ENCODE measurements around the gene FCN1.

DNA sequence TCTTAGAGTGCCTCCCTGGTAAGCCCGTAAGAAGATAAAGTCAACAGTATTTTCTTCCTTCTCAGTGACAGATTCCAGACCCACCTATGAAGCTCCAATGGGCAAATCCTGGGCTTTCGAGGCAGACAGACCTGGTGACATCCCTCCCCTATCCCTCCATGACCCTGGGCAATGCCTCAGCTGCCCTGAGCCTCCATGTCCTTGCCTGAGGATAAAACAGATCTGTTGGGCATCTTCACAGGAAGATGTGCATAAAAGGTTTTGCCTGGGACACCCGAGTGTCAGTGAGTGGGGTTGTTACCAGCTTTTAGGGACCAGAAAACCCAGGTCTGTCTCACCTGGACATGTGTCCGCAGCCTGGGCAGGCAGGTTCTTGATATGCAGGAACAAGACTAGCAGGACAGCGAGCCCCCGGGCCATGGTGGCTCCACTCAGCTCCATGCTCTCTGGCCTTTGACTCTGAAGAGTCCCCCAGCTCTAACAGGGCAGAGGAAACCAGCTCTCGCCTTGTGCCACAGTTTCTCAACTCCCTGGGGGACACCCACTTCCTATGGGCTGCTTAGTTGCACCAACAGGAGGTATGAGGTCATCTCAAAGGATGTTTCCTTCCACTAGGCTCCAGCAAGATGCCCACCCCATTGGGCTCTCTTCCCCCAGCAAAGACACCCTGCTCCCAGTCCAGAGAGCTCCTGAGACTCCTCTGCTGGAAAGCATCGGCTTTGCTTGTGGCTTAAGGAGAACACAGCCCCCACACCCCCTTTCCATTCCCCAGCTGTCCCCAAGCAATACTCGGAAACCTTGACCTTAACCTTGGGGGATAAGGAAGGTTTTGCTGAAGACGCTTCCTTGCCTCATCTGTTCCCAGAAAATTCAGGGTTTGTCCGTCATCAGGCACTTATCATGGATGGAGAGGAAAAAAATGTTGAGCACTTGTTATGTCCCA, at the start of gene FCN1:
- TF ChIP-seq, protein P1, sequence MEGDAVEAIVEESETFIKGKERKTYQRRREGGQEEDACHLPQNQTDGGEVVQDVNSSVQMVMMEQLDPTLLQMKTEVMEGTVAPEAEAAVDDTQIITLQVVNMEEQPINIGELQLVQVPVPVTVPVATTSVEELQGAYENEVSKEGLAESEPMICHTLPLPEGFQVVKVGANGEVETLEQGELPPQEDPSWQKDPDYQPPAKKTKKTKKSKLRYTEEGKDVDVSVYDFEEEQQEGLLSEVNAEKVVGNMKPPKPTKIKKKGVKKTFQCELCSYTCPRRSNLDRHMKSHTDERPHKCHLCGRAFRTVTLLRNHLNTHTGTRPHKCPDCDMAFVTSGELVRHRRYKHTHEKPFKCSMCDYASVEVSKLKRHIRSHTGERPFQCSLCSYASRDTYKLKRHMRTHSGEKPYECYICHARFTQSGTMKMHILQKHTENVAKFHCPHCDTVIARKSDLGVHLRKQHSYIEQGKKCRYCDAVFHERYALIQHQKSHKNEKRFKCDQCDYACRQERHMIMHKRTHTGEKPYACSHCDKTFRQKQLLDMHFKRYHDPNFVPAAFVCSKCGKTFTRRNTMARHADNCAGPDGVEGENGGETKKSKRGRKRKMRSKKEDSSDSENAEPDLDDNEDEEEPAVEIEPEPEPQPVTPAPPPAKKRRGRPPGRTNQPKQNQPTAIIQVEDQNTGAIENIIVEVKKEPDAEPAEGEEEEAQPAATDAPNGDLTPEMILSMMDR (IDR thresholded peaks at IDR 0.05): no peak
- no peak for TF ChIP-seq POLR2A (IDR thresholded peaks at IDR 0.05)
